DMS153 treated with DMSO at 0.1 percent for 48 hours (cell line): ENCODE measurements around the gene BCAR1.
"Not testable (repeated sequence)": the region's sequence is repeated elsewhere in the genome, so short reads cannot be mapped to it uniquely, and the experiment has no call there.

ENCODE experiments used
- DNase-seq: peaks from one replicate; lab custom pipeline; 2025; ENCODE audit not compliant: unreplicated experiment; lab: John Stamatoyannopoulos, UW

BCAR1 gene

GRCh38 chr16:75225678-75226515, 25.5 kb downstream of the BCAR1 start:
- DNase-seq, result no peak

- DNase-seq, result no peak
Observed at GRCh38 chr16:75225092-75225491, 26.3 kb downstream of the BCAR1 start.

GRCh38 chr16:75224306-75225082, 26.9 kb downstream of the BCAR1 start:
- no peak for DNase-seq

GRCh38 chr16:75223129-75223528, 28.3 kb downstream of the BCAR1 start:
- not testable (repeated sequence) for DNase-seq

GRCh38 chr16:75222271-75222783, 29.1 kb downstream of the BCAR1 start:
- no peak for DNase-seq

GRCh38 chr16:75219838-75220237, 31.6 kb downstream of the BCAR1 start:
- DNase-seq, result no peak

GRCh38 chr16:75219088-75219487, 32.3 kb downstream of the BCAR1 start:
- no peak for DNase-seq

- DNase-seq, result no peak
Observed at GRCh38 chr16:75218256-75219076, 33.0 kb downstream of the BCAR1 start, which contains the start of gene CTRB1. CTRB1 (plus strand) TSS chr16:75218988; CDS start chr16:75219008, 20 bp downstream.

- no peak for DNase-seq
Observed at GRCh38 chr16:75217389-75217851, 34.0 kb downstream of the BCAR1 start.

GRCh38 chr16:75216576-75216975, 34.8 kb downstream of the BCAR1 start:
- no peak for DNase-seq

GRCh38 chr16:75216127-75216526, 35.3 kb downstream of the BCAR1 start:
- DNase-seq, result no peak

GRCh38 chr16:75211286-75211685, 40.1 kb downstream of the BCAR1 start:
- not testable (repeated sequence) for DNase-seq

GRCh38 chr16:75209944-75210343, 41.5 kb downstream of the BCAR1 start:
- DNase-seq, result no peak

GRCh38 chr16:75209514-75209913, 41.9 kb downstream of the BCAR1 start:
- not testable (repeated sequence) for DNase-seq

- no peak for DNase-seq
Observed at GRCh38 chr16:75208861-75209505, 42.4 kb downstream of the BCAR1 start.

- DNase-seq, result no peak
Observed at GRCh38 chr16:75208242-75208825, 43.1 kb downstream of the BCAR1 start.

- DNase-seq, result no peak
Observed at GRCh38 chr16:75207831-75208230, 43.6 kb downstream of the BCAR1 start.

- DNase-seq, result no peak
Observed at GRCh38 chr16:75206749-75207451, 44.5 kb downstream of the BCAR1 start, which contains the start of gene CTRB2. CTRB2 (minus strand) TSS chr16:75207161; CDS start chr16:75207141, 20 bp downstream.
